Sigmoid colon (tissue), 7 donors: ENCODE measurements around the gene JAG1. TPM values are rescaled to one million over a fixed set of nuclear protein-coding genes. Genes with fewer than 3 reads are reported as not detected.

ENCODE experiments used
- DNase-seq: peaks from one replicate; pipeline ENCODE4 v3.0.0-alpha.2; 2019
- H3K27ac ChIP-seq, 4 donors: fragments of 200-600 bp; sonication (generic); one replicate each; pipeline ENCODE4 v1.5.1; 2016 to 2019; ENCODE audit warnings: mild to moderate bottlenecking in 1 of 4
- H3K27me3 ChIP-seq, 3 donors: fragments of 200-600 bp; sonication (generic); one replicate each; pipeline ENCODE4 v1.5.1; 2019; ENCODE audit warnings: mild to moderate bottlenecking in 1 of 3
- H3K36me3 ChIP-seq, 4 donors: fragments of 200-600 bp; sonication (generic); one replicate each; pipeline ENCODE4 v1.5.1; 2016 to 2019
- H3K4me1 ChIP-seq, 4 donors: fragments of 200-600 bp; sonication (generic); one replicate each; pipeline ENCODE4 v1.5.1; 2017 to 2019
- H3K4me3 ChIP-seq, 4 donors: fragments of 200-600 bp; sonication (generic); one replicate each; pipeline ENCODE4 v1.5.1; 2017 to 2019; ENCODE audit warnings: mild to moderate bottlenecking in 2 of 4, moderate library complexity in 1 of 4
- H3K9me3 ChIP-seq, 4 donors: fragments of 200-600 bp in 3 of 4; sonication (generic) in 3 of 4; one replicate each; pipeline versions ENCODE4 v1.5.1 to v1.6.1; 2013 to 2019
- EP300 ChIP-seq, 4 donors: sonication (generic); formaldehyde crosslinking; IDR thresholded peaks; one replicate each; pipeline ENCODE4 v1.6.1; 2017; ENCODE audit warnings: antibody characterized with exemption in 4 of 4
- POLR2A ChIP-seq, 2 donors: fragments of 450-650 bp; IDR thresholded peaks; one replicate each; pipeline ENCODE4 v1.6.1; 2016; ENCODE audit warnings: antibody characterized with exemption in 2 of 2, mild to moderate bottlenecking in 2 of 2, moderate library complexity in 2 of 2
- POLR2AphosphoS5 ChIP-seq, 4 donors: sonication (generic); formaldehyde crosslinking; IDR thresholded peaks; one replicate each; pipeline ENCODE4 v1.6.1; 2017; ENCODE audit warnings: antibody characterized with exemption in 4 of 4
- WGBS, 2 donors: extraction: QIAGEN DNeasy Blood & Tissue Kit; methylation state at CpG; one replicate each; pipeline ENCODE4 v1.1.7; 2013; 5-methylcytosine and 5-hydroxymethylcytosine counted together
- intact Hi-C: fragments of 100-400 bp; cut with DNase I; formaldehyde crosslinking; loops from one replicate; pipeline ENCODE4 v1.15.1; 2023
- polyA plus RNA-seq, 3 donors: library from polyadenylated mRNA; stranded (reverse); fragments of 200-250 nt; gene quantifications; one replicate each; pipeline ENCODE4 v1.2.3, GENCODE V29; 2013
- total RNA-seq, 4 donors: library from RNA; depleted of rRNA; stranded (reverse); fragments of >200 nt; gene quantifications; one replicate each; pipeline ENCODE4 v1.1.0, GENCODE V29; 2016
- TF ChIP-seq, protein P1 (sequence below), 4 experiments: fragments of 450-650 bp in 3 of 4; fragments of 200-600 bp in 1 of 4; IDR thresholded peaks; one replicate each; pipeline ENCODE4 v1.5.1; 2016 to 2019; ENCODE audit warnings: antibody characterized with exemption in 4 of 4, mild to moderate bottlenecking in 3 of 4, moderate library complexity in 2 of 4
- donor health status: healthy with polysubstance abuse.
- donor health status: Bipolar disorder and iron deficiency.
- donor health status: healthy.

The JAG1 gene
- total and polyA plus RNA-seq, 7 donors = 3.9 to 76.4 (median 32.4) TPM

DNA sequence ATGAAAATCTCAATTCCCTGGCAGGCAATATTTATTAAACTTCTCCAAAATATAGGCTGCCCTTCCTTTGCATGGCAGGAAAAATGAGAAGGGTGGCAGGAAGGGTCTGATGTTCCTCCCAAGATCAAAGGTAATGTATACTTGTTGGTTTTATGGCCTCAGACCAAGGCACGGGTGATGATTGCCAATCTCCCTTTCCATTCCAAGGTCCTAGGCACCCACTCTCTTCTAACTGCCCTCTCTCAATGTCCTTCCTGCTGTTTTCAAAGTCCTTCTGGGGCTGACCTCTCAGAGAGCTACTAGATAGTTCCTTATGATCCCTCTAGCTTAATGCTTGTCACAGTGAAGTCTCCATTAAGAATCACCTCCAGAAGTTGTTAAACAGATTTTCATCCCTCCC, 15.6 kb upstream of the JAG1 start:
- Histone ChIP-seq H3K27me3 (no peaks in the 10 kb centered on the region), H3K4me3 (no peak overlapping the region), H3K9me3 (no peaks in the 10 kb centered on the region), H3K4me1 (no peaks in the 10 kb centered on the region), H3K36me3 (no peaks in the 10 kb centered on the region), H3K27ac (no peak overlapping the region)
- 12 to 70% methylated on average over 1 of the region's 1 CpG for WGBS, 2 donors
- intact Hi-C loops = no loop called here
- TF ChIP-seq POLR2A (IDR thresholded peaks at IDR 0.05) (no peak), POLR2AphosphoS5 (IDR thresholded peaks at IDR 0.05) (no peak), EP300 (IDR thresholded peaks at IDR 0.05) (no peak)
- TF ChIP-seq, protein P1, sequence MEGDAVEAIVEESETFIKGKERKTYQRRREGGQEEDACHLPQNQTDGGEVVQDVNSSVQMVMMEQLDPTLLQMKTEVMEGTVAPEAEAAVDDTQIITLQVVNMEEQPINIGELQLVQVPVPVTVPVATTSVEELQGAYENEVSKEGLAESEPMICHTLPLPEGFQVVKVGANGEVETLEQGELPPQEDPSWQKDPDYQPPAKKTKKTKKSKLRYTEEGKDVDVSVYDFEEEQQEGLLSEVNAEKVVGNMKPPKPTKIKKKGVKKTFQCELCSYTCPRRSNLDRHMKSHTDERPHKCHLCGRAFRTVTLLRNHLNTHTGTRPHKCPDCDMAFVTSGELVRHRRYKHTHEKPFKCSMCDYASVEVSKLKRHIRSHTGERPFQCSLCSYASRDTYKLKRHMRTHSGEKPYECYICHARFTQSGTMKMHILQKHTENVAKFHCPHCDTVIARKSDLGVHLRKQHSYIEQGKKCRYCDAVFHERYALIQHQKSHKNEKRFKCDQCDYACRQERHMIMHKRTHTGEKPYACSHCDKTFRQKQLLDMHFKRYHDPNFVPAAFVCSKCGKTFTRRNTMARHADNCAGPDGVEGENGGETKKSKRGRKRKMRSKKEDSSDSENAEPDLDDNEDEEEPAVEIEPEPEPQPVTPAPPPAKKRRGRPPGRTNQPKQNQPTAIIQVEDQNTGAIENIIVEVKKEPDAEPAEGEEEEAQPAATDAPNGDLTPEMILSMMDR (IDR thresholded peaks at IDR 0.05) = no peak
- no peak for DNase-seq

DNA sequence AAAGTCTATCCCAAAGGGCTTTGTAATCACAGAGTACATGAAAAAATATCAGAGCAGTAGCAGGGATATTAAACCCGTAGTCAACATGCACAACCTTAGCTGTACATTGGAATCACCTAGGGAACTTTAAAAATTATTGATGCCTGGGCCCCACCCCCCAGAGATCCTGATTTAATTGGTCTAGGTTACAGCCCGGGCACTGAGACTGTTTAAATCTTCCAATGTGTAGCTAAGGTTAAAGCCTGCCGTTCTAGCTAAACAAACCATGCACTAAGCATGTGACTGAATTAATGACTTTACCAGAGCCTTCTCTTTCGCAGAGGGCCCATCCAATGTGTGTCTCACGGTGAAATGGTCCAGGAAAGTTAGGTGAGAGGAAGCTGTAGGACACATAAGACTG, 14.1 kb upstream of the JAG1 start:
- no peaks in the 10 kb centered on the region for H3K4me1 ChIP-seq
- H3K27ac ChIP-seq = no peak overlapping the region
- 77 to 87% methylated on average over 5 of the region's 5 CpGs for WGBS, 2 donors

DNA sequence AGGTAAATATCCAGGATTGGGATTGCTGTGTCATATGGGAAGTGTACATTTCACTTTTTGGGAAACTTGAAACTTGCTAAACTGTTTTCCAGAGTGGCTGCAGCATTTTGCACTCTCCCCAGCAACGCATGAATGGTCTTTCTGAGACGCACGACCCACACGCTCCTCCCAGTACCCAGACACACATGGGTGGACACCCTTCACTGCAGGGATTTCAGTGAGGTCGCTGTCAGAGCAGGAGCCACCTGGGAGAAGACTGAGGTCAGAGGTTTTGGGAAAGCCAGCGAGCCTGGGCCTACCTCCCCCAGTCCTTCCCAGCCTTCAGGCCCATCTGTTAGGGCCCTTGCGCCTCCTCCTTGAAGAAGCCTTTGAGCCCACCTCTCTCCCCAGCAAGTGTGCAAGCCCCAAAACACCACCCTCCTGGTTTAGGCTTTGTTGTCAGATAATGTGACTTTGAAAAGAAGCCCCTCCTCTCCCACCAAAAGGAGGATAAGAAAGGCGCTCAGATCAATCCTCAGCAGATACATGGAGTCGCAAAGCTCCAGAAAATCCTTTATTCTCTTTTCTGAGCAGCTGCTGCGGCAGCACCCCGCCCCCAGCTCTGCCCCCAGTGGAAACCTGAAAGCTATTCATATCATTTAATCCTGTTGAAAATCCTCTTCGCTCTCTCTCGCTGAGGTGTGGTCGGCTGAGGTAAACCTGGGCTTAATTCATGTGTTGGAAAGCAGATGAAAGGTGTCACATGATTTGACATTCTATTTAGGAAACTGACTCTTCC, 12.7 kb upstream of the JAG1 start:
- H3K27me3 ChIP-seq = no peaks in the 10 kb centered on the region
- no peak overlapping the region for H3K4me3 ChIP-seq
- intact Hi-C loops = no loop called here
- no peak for DNase-seq
- TF ChIP-seq POLR2A (IDR thresholded peaks at IDR 0.05) = no peak
- no peak for TF ChIP-seq POLR2AphosphoS5 (IDR thresholded peaks at IDR 0.05)
- TF ChIP-seq, protein P1 (IDR thresholded peaks at IDR 0.05) = no peak
- no peak for TF ChIP-seq EP300 (IDR thresholded peaks at IDR 0.05)
- no peaks in the 10 kb centered on the region for H3K9me3 ChIP-seq
- no peak overlapping the region for H3K27ac ChIP-seq
- no peaks in the 10 kb centered on the region for H3K4me1 ChIP-seq
- H3K36me3 ChIP-seq = no peaks in the 10 kb centered on the region
- WGBS, 2 donors = 94 to 96% methylated on average over 14 of the region's 14 CpGs

More for the DNA sequence above, 14.1 kb upstream of the JAG1 start:
- intact Hi-C loops = no loop called here
- no peaks in the 10 kb centered on the region for H3K36me3 ChIP-seq
- no peak for DNase-seq
- H3K4me3 ChIP-seq = no peak overlapping the region
- H3K9me3 ChIP-seq = no peaks in the 10 kb centered on the region
- TF ChIP-seq POLR2A (IDR thresholded peaks at IDR 0.05) = no peak
- H3K27me3 ChIP-seq = no peaks in the 10 kb centered on the region

DNA sequence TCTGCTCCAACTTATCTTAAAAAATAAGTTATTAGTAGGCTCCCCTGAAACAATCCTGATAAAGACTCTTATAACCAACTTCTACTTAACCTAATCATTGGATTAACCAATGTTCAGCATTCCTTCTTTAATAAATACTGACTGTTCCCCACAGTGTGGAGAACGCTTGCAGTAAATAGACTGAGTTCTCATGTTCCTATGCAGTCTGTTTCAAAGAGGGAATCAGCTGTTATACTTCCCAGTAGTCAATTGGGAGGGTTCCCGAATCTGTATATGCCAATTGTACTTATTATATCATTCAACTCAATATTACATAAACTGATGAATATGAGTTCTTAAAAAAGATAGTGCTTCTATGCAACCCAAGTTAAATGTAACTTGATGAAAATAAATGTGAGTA, 9.7 kb upstream of the JAG1 start:
- H3K27me3 ChIP-seq = no peaks in the 10 kb centered on the region
- WGBS, 2 donors = 93 to 96% methylated on average over 2 of the region's 2 CpGs

DNA sequence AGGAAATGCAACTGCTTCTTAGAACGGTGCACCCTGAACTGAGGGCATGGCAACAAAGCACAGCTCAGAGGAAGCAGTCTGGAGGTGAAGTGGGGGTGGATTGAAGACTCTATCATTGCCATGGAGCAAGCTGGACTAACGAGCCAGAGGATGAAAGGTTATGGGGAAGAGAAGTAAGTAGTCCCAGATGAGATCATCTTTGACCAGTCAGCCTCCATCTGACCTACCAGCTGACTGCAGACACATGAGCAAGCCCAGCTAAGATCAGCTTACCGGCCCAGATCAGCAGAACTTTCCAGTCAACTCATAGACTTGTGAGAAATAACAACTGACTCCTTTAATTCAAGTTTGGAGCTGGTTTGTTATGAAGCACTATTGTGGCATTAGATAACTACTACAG, 9.1 kb upstream of the JAG1 start:
- no peaks in the 10 kb centered on the region for H3K36me3 ChIP-seq
- no peak overlapping the region for H3K27ac ChIP-seq
- no peaks in the 10 kb centered on the region for H3K9me3 ChIP-seq
- WGBS, 2 donors = 75 to 78% methylated on average over 3 of the region's 3 CpGs
- no peaks in the 10 kb centered on the region for H3K4me1 ChIP-seq
- TF ChIP-seq POLR2AphosphoS5 (IDR thresholded peaks at IDR 0.05) (no peak), POLR2A (IDR thresholded peaks at IDR 0.05) (no peak), EP300 (IDR thresholded peaks at IDR 0.05) (no peak)
- TF ChIP-seq, protein P1 (IDR thresholded peaks at IDR 0.05) = no peak
- no peak overlapping the region for H3K4me3 ChIP-seq
- H3K27me3 ChIP-seq = no peaks in the 10 kb centered on the region
- intact Hi-C loops = no loop called here
- no peak for DNase-seq

More for the DNA sequence above, 9.7 kb upstream of the JAG1 start:
- no peak for DNase-seq
- no peak overlapping the region for H3K27ac ChIP-seq
- H3K36me3 ChIP-seq = no peaks in the 10 kb centered on the region
- TF ChIP-seq POLR2AphosphoS5 (IDR thresholded peaks at IDR 0.05) (no peak), EP300 (IDR thresholded peaks at IDR 0.05) (no peak), POLR2A (IDR thresholded peaks at IDR 0.05) (no peak)
- TF ChIP-seq, protein P1 (IDR thresholded peaks at IDR 0.05) = no peak
- intact Hi-C loops = no loop called here
- no peak overlapping the region for H3K4me3 ChIP-seq
- no peaks in the 10 kb centered on the region for H3K9me3 ChIP-seq
- H3K4me1 ChIP-seq = no peaks in the 10 kb centered on the region
